HG03378 (cell line): ENCODE measurements around the gene CCNG1.

Experiments used
- ATAC-seq: cut with Tn5 transposase; IDR thresholded peaks from one replicate; pipeline ENCODE4 v1.9.1; 2021; ENCODE audit warnings: mild to moderate bottlenecking, moderate library complexity; ENCODE audit not compliant: unreplicated experiment

The CCNG1 gene

GRCh38 chr5:163489055-163489744 lies 51.8 kb downstream of the CCNG1 start:
- ATAC-seq = no peak

GRCh38 chr5:163489745-163490075 lies 52.3 kb downstream of the CCNG1 start:
- ATAC-seq = no peak
